SU-DHL-6 (cell line): ENCODE results near the gene ADSS1.

ENCODE experiments used
- H2AFZ ChIP-seq: fragments of 200-600 bp; sonication (generic); 2 replicates; pipeline ENCODE4 v1.6.1; 2014; ENCODE audit warnings: low read depth, mild to moderate bottlenecking, moderate library complexity, mixed read lengths, antibody characterized with exemption, low read length; ENCODE audit not compliant: severe bottlenecking
- H3F3A ChIP-seq: fragments of 200-600 bp; shearing (Covaris generic); 2 replicates; pipeline ENCODE4 v1.6.0; 2016; ENCODE audit warnings: antibody characterized with exemption, mild to moderate bottlenecking; ENCODE audit not compliant: insufficient read depth
- H3K27ac ChIP-seq: fragments of 200-600 bp; sonication (generic); 2 replicates; pipeline ENCODE4 v1.5.1; 2016; ENCODE audit warnings: low read depth, mild to moderate bottlenecking, low read length, moderate library complexity, mixed read lengths
- H3K27me3 ChIP-seq: fragments of 200-600 bp; sonication (generic), shearing (Covaris generic); 2 replicates; pipeline ENCODE4 v1.6.0; 2014; ENCODE audit warnings: mild to moderate bottlenecking, low read length
- H3K36me3 ChIP-seq: fragments of 200-600 bp; sonication (generic); 2 replicates; pipeline ENCODE4 v1.6.1; 2014; ENCODE audit warnings: mild to moderate bottlenecking, low read length, mixed read lengths
- H3K4me2 ChIP-seq: fragments of 300-600, 200-600 bp; shearing (Covaris generic), sonication (generic); 2 replicates; pipeline ENCODE4 v1.6.0; 2014; ENCODE audit warnings: low read length, low read depth, mild to moderate bottlenecking; ENCODE audit not compliant: poor library complexity, severe bottlenecking
- H3K4me3 ChIP-seq: fragments of 200-600 bp; sonication (generic); 2 replicates; pipeline ENCODE4 v1.5.1; 2014; ENCODE audit warnings: antibody characterized with exemption, low read length, mild to moderate bottlenecking, mixed read lengths; ENCODE audit not compliant: insufficient read depth, poor library complexity, severe bottlenecking
- H3K79me2 ChIP-seq: fragments of 200-600 bp; sonication (generic); 2 replicates; pipeline ENCODE4 v1.6.1; 2014; ENCODE audit warnings: mild to moderate bottlenecking, low read length, moderate library complexity; ENCODE audit not compliant: insufficient read depth
- H3K9ac ChIP-seq: fragments of 200-600 bp; sonication (generic); 2 replicates; pipeline ENCODE4 v1.7.0; 2014; ENCODE audit warnings: mild to moderate bottlenecking, low read length
- H3K9me2 ChIP-seq: fragments of 200-600 bp; sonication (generic); replicated peaks from 2 replicates; pipeline ENCODE4 v1.6.1; 2014; ENCODE audit warnings: low read length; ENCODE audit not compliant: insufficient read depth
- H3K9me3 ChIP-seq: fragments of 200-600 bp; sonication (generic); 2 replicates; pipeline ENCODE4 v1.6.1; 2014; ENCODE audit warnings: low read length, mixed read lengths; ENCODE audit not compliant: insufficient read depth
- H4K20me1 ChIP-seq: fragments of 200-600 bp; sonication (generic); 2 replicates; pipeline ENCODE4 v1.6.1; 2014; ENCODE audit warnings: low read depth, mild to moderate bottlenecking, antibody characterized with exemption, low read length, moderate library complexity, mixed read lengths
- EZH2phosphoT487 ChIP-seq: fragments of 200-600 bp; sonication (generic), shearing (Covaris generic); conservative IDR thresholded peaks from 2 replicates; pipeline ENCODE4 v1.6.1; 2018; ENCODE audit warnings: mild to moderate bottlenecking, antibody characterized with exemption, low read length, moderate library complexity, mixed read lengths
- TF ChIP-seq, protein P1 (sequence below): fragments of 200-600 bp; sonication (generic); IDR thresholded peaks from one replicate; pipeline ENCODE4 v1.5.1; 2017; ENCODE audit warnings: antibody characterized with exemption, mild to moderate bottlenecking, low read length, moderate library complexity; ENCODE audit not compliant: insufficient read depth, poor library complexity, severe bottlenecking

ADSS1 gene

DNA sequence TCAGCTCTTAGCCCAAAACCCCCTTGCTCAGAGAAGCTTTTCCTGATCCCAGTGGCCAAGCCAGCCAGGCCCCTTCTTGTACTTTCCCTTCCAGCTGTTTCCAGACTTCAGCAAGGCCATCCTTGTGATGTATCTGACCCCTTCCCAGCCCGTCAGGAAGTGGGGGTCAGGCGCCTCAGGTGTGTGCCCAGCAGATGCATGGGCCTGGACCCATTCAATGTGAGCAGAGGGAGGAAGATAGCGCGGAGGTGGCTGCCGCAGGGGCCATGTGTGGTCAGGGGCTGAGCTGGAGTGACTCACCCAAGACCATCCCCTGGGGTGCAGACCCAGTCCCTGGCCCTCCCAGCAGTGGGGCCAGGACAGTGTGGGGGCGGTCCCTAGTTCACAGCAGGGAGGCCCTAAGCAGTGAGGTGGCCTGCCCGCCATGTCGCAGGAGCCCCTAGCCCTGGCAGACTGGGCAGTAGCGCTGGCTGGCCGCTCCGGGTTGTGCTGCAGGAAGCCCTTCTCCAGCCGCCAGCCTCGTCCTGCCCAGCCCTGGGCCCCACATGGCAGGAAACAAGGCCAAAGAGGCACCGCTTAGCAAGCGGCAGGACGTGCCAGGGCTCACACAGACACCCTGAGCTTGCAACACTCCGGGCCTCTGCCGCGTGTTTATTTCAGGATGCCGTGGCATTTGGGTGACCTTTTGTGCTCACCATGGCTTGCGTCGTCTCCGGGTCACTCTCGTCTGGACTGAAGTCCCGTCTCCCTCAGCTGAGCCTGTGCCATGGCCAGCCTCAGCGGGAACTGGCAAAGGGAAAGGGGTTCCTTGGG, 12.0 kb downstream of the ADSS1 start:
- no peak for TF ChIP-seq EZH2phosphoT487
- TF ChIP-seq, protein P1, sequence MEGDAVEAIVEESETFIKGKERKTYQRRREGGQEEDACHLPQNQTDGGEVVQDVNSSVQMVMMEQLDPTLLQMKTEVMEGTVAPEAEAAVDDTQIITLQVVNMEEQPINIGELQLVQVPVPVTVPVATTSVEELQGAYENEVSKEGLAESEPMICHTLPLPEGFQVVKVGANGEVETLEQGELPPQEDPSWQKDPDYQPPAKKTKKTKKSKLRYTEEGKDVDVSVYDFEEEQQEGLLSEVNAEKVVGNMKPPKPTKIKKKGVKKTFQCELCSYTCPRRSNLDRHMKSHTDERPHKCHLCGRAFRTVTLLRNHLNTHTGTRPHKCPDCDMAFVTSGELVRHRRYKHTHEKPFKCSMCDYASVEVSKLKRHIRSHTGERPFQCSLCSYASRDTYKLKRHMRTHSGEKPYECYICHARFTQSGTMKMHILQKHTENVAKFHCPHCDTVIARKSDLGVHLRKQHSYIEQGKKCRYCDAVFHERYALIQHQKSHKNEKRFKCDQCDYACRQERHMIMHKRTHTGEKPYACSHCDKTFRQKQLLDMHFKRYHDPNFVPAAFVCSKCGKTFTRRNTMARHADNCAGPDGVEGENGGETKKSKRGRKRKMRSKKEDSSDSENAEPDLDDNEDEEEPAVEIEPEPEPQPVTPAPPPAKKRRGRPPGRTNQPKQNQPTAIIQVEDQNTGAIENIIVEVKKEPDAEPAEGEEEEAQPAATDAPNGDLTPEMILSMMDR: no peak
- Histone ChIP-seq H3K27ac (no peak overlapping the region), H3K36me3 (no peaks in the 10 kb centered on the region), H3K27me3 (no peaks in the 10 kb centered on the region), H3K79me2 (no peaks in the 10 kb centered on the region), H2AFZ (no peak overlapping the region), H3K9ac (no peak overlapping the region), H3K4me2 (no peak overlapping the region), H3F3A (no peaks in the 10 kb centered on the region), H3K4me3 (no peak overlapping the region), H4K20me1 (no peaks in the 10 kb centered on the region), H3K9me3 (no peaks in the 10 kb centered on the region), H3K9me2 (no peaks in the 10 kb centered on the region)

DNA sequence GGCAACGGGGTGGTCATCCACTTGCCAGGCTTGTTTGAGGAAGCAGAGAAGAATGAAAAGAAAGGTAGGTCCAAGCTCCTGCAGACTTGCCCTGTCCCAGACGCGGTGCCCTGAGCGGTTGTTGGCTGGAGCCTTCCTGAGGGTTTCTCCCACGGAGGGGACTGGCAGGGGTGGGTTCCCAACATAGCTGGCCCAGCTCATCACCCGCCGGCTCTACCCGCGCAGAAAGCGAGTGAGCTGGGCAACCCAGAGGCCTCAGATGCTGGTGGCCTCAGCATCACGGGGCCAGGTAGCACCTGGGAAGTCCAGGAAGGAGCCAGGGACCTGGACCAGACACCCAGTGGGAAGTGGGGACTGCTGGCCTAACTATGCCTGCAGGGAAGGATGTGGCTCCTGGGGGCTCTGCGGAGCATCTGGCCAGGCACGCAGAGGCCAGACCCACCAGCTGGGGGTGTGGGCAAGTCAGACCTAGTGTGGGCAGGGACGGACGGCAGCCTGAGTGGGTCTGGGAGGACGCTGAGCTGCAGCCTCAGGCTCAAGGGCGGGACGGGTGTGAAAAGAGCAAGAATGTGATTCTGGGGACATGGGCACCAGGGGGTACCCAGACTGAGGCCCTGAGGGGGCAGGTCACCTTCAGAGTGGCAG, 14.5 kb downstream of the ADSS1 start:
- H2AFZ ChIP-seq: no peak overlapping the region
- no peaks in the 10 kb centered on the region for H3K36me3 ChIP-seq
- no peak overlapping the region for H3K4me3 ChIP-seq
- H3K9me3 ChIP-seq: no peaks in the 10 kb centered on the region
- no peaks in the 10 kb centered on the region for H3F3A ChIP-seq
- TF ChIP-seq EZH2phosphoT487: no peak
- TF ChIP-seq, protein P1: no peak
- no peak overlapping the region for H3K27ac ChIP-seq
- H3K4me2 ChIP-seq: no peak overlapping the region
- H3K79me2 ChIP-seq: no peaks in the 10 kb centered on the region
- no peaks in the 10 kb centered on the region for H3K9me2 ChIP-seq
- H3K27me3 ChIP-seq: no peaks in the 10 kb centered on the region
- no peaks in the 10 kb centered on the region for H4K20me1 ChIP-seq
- no peak overlapping the region for H3K9ac ChIP-seq

- H3K4me2 ChIP-seq: no peak overlapping the region
- H3F3A ChIP-seq: no peaks in the 10 kb centered on the region
- no peak overlapping the region for H3K27ac ChIP-seq
- no peaks in the 10 kb centered on the region for H3K36me3 ChIP-seq
- H3K79me2 ChIP-seq: no peaks in the 10 kb centered on the region
- H3K4me3 ChIP-seq: no peak overlapping the region
- H3K27me3 ChIP-seq: no peaks in the 10 kb centered on the region
- no peak overlapping the region for H3K9ac ChIP-seq
- H2AFZ ChIP-seq: no peak overlapping the region
- TF ChIP-seq EZH2phosphoT487: no peak
- TF ChIP-seq, protein P1: no peak
- H3K9me3 ChIP-seq: no peaks in the 10 kb centered on the region
- no peaks in the 10 kb centered on the region for H3K9me2 ChIP-seq
- H4K20me1 ChIP-seq: no peaks in the 10 kb centered on the region
Observed at GRCh38 chr14:104739026-104739425, 15.0 kb downstream of the ADSS1 start.
